ENCODE results near the gene MCUR1.
A peak's percentile ranks its signal among the peaks of the same experiment; 100 is the strongest.
"Not testable (repeated sequence)": the region's sequence is repeated elsewhere in the genome, so short reads cannot be mapped to it uniquely, and the experiment has no call there.

The MCUR1 gene

GRCh38 chr6:13776602-13777001 is 37.8 kb downstream of the MCUR1 start:
- no peak for DNase-seq (ENCODE audit: low read depth)

GRCh38 chr6:13775466-13775865 is 38.9 kb downstream of the MCUR1 start:
- DNase-seq (ENCODE audit: low read depth) = not testable (repeated sequence)

GRCh38 chr6:13772358-13773030 is 41.9 kb downstream of the MCUR1 start:
- not testable (repeated sequence) for DNase-seq (ENCODE audit: low read depth)

GRCh38 chr6:13769655-13770053 is 44.7 kb downstream of the MCUR1 start:
- no peak for DNase-seq (ENCODE audit: low read depth)

- no peak for DNase-seq (ENCODE audit: low read depth)
Observed at GRCh38 chr6:13769034-13769654, 45.2 kb downstream of the MCUR1 start.

GRCh38 chr6:13767121-13767808 is 47.1 kb downstream of the MCUR1 start:
- no peak for DNase-seq (ENCODE audit: low read depth)

GRCh38 chr6:13766201-13766634 is 48.1 kb downstream of the MCUR1 start:
- DNase-seq (ENCODE audit: low read depth) = no peak

GRCh38 chr6:13765570-13765969 is 48.8 kb downstream of the MCUR1 start:
- no peak for DNase-seq (ENCODE audit: low read depth)

- DNase-seq (ENCODE audit: low read depth) = no peak
Observed at GRCh38 chr6:13764996-13765395, 49.4 kb downstream of the MCUR1 start.

- DNase-seq (ENCODE audit: low read depth) = peak; percentile 21
Observed at GRCh38 chr6:13763740-13764381, 50.5 kb downstream of the MCUR1 start.

- DNase-seq (ENCODE audit: low read depth) = no peak
Observed at GRCh38 chr6:13762611-13763441, 51.5 kb downstream of the MCUR1 start.

- no peak for DNase-seq (ENCODE audit: low read depth)
Observed at GRCh38 chr6:13761361-13762036, 52.9 kb downstream of the MCUR1 start.

- no peak for DNase-seq (ENCODE audit: low read depth)
Observed at GRCh38 chr6:13760307-13761304, 53.8 kb downstream of the MCUR1 start.

- no peak for DNase-seq (ENCODE audit: low read depth)
Observed at GRCh38 chr6:13759025-13759424, 55.3 kb downstream of the MCUR1 start.

- DNase-seq (ENCODE audit: low read depth) = no peak
Observed at GRCh38 chr6:13754644-13755043, 59.7 kb downstream of the MCUR1 start.

- DNase-seq (ENCODE audit: low read depth) = no peak
Observed at GRCh38 chr6:13743736-13744127, 70.6 kb downstream of the MCUR1 start.

- DNase-seq (ENCODE audit: low read depth) = no peak
Observed at GRCh38 chr6:13742961-13743735, 71.2 kb downstream of the MCUR1 start.

- no peak for DNase-seq (ENCODE audit: low read depth)
Observed at GRCh38 chr6:13741365-13741764, 73.0 kb downstream of the MCUR1 start.
